LNCaP clone FGC (cell line): ENCODE data around the gene THAP6.

Experiments used
- DNase-seq: peaks from one replicate; pipeline ENCODE4 v3.0.0-alpha.2; 2011; ENCODE audit warnings: low read depth
- H3K4me3 ChIP-seq: 2 replicates; pipeline ENCODE4 v1.5.1; 2011; ENCODE audit warnings: mild to moderate bottlenecking, low read depth, low read length, control low read depth
- TF ChIP-seq, protein P1 (sequence below): IDR thresholded peaks from 2 replicates; pipeline ENCODE4 v1.5.1; 2012; ENCODE audit warnings: mild to moderate bottlenecking; ENCODE audit not compliant: control insufficient read depth, insufficient read depth; ENCODE audit errors: extremely low read depth

Gene THAP6

GRCh38 chr4:75514131-75514948, at the start of gene THAP6, which contains the start of gene RCHY1:
TSS of gene THAP6 (plus strand) at chr4:75514473. CDS start at chr4:75515453, 980 bp downstream.
TSS of gene RCHY1 (minus strand) at chr4:75514403. CDS start at chr4:75514286, 117 bp downstream.
- DNase-seq: peak; percentile 92
- TF ChIP-seq, protein P1, sequence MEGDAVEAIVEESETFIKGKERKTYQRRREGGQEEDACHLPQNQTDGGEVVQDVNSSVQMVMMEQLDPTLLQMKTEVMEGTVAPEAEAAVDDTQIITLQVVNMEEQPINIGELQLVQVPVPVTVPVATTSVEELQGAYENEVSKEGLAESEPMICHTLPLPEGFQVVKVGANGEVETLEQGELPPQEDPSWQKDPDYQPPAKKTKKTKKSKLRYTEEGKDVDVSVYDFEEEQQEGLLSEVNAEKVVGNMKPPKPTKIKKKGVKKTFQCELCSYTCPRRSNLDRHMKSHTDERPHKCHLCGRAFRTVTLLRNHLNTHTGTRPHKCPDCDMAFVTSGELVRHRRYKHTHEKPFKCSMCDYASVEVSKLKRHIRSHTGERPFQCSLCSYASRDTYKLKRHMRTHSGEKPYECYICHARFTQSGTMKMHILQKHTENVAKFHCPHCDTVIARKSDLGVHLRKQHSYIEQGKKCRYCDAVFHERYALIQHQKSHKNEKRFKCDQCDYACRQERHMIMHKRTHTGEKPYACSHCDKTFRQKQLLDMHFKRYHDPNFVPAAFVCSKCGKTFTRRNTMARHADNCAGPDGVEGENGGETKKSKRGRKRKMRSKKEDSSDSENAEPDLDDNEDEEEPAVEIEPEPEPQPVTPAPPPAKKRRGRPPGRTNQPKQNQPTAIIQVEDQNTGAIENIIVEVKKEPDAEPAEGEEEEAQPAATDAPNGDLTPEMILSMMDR: no peak
- H3K4me3 ChIP-seq: peak within 1 kb of the TSS; percentile 81

GRCh38 chr4:75469896-75470295, 44.4 kb upstream of the THAP6 start:
- DNase-seq: no peak
- no peak overlapping the region for H3K4me3 ChIP-seq
- TF ChIP-seq, protein P1: no peak

GRCh38 chr4:75470738-75471137, 43.5 kb upstream of the THAP6 start:
- H3K4me3 ChIP-seq: no peak overlapping the region
- DNase-seq: no peak
- TF ChIP-seq, protein P1: no peak

DNA sequence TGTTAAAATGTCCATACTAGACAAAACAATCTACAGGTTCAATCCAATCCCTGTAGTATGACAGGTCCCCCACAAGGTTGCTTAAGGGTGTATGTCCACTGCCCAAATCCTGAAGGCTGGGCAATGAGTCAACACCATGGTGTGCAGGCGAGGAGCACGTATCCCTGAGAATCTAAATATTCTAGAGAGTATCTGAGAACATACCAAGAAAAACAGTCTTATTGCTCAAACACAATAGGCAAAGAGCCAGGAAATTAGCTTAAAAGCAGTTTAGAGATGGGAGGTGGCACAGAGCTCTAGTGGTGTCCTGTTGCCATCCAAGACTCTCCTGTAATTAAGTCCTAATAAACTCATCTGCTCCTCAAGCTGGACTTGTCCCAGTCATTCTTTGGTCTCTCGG, 37.1 kb upstream of the THAP6 start:
- no peak overlapping the region for H3K4me3 ChIP-seq
- DNase-seq: no peak
- TF ChIP-seq, protein P1: no peak

- DNase-seq: no peak
- H3K4me3 ChIP-seq: no peak overlapping the region
- TF ChIP-seq, protein P1: no peak
Measured at GRCh38 chr4:75484190-75484589, 30.1 kb upstream of the THAP6 start.

DNA sequence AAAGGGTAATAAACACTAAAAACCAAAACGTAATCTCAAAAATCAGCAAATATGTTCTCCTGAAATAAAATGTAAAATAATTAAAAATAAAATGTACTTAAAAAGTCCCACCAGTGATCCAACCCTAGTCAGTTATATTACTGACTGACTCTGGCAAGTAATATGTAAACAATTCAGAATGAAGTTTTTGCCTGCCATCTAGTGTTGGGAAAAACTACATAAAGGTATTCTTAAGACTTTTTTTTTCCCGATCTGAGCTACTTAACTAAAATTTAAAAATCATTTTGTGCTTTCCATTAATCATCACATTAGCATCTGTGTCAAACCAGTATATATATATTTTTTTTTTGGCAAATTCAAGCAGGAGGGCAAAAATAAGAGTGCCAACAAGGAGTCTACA, 24.1 kb upstream of the THAP6 start:
- TF ChIP-seq, protein P1: peak; percentile 49
- no peak overlapping the region for H3K4me3 ChIP-seq
- DNase-seq: no peak

GRCh38 chr4:75494563-75494962, 19.7 kb upstream of the THAP6 start:
- DNase-seq: no peak
- no peak overlapping the region for H3K4me3 ChIP-seq
- TF ChIP-seq, protein P1: no peak
